GM21515 (cell line): ENCODE measurements around the gene RER1.

Experiments
- ATAC-seq: cut with Tn5 transposase; IDR thresholded peaks from one replicate; pipeline ENCODE4 v1.9.1; 2021; ENCODE audit not compliant: unreplicated experiment

The RER1 gene

DNA sequence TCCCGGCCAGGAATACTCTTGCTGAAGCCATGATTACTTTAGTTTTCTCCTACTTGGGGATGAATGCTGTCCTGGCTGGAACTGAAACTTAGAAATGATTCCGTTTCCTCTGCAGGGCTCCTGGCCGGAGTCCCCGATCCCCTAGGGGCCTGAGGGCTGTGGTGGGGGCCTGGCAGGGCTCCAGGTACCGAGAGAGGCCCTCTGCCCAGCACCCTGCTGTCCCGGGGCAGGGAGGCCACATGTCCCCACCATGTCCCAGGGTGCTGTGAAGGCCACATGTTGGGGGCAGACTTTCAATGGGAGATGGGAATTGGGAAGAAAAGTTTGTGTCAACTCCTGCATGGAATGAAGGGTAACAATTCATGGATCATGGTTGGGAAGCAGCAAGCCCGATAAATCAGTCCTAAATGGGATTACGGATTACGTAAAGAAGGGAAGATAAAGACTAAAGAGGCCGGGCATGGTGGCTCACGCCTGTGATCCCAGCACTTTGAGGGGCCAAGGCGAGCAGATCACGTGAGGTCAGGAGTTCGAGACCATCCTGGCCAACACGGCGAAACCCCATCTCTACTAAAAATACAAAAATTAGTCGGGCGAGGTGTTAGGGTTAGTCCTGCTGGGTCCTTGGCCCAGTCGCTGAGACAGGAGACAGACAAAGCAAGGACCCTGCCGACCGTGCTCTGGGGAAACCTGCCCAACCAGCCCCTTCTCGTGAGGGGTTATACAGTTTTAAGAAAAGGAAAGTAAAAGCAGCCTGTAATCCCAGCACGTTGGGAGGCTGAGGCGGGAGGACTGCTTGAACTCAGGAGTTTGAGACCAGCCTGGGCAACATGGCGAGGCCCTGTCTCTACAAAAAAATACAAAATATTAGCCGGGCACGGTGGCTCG lies 37.8 kb upstream of the RER1 start:
- ATAC-seq: no peak

DNA sequence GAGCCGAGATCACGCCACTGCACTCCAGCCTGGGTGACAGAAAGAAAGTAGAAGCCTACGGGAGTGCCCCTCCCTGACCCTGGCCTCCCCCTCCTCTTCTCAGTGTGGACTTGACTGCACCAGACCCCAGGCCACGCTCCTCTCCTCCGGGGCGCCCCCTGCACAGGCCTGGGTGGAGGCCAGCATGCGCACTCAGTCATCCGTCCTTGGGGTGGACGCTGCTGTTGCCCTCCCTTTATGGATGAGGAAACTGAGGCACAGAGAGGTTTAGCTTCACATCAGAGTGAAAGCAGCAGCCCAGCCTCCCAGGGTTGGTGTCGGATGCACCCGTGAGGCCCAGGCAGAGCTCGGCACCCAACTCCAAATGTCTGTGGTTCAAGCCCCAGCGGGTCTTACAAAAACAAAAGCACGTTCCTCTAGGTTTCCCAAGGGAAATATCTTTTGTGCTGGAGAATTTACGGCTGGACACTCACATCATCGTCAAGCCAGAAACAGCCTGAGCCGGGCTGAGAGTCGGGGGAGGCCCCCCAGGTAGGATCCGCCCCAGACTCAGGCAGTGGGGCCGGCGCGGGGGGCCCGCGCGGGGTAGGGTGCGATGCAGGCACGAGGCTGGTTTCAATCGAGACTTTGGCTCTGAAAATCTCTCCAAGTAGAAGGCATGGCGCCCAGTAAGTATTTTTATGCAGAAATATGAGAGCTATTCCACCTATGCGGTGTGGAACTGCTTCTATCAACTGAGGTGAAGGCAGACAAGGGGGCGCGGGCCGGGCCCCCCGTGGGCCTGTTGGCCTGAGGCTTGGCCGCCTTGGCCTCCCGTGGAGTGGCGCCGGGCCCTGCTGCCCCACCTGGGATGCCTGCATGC lies 36.9 kb upstream of the RER1 start:
- no peak for ATAC-seq

DNA sequence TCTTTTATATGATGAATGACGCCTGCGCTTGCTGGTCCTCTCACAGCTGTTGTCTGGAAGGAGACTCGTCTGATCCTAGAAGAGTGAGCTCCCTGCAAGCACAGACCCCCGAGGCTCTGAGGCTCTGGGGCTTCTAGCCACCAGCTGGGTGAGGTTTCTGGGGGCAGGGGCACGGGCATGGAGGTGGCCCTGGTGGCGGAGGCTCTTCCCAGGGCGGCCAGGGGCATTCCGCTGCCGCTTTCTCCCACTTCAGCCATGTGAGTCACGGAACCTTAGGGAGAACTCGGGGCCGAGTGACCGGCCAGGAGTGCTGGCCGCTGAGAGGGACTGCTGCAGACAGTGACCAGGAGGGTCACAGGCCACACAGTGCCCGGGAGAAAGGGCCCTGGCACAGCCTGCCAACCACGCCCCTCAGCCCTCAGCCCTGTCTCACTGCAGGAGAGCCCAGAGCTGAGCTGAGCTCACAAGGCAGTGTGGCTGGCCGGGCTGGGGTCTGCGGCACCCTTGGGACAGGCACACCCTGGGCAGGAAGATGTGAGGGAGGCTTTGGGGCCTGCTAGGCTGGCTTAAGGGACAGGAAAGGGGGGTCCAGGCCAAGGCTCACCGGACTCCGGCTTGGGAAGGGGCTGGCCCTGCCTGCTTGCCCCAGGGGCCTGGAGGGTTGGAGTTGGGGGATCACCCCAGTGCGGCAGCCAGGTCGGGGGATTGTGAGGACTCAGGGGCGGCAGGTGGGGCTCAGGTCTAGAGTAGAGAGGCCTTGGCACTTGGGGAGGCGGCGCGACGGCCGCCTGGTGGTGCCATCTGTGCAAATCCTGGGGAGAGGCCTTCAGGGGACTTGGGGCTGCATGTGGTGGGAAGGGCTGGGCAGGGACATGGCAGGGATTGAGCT lies 36.0 kb upstream of the RER1 start:
- no peak for ATAC-seq

DNA sequence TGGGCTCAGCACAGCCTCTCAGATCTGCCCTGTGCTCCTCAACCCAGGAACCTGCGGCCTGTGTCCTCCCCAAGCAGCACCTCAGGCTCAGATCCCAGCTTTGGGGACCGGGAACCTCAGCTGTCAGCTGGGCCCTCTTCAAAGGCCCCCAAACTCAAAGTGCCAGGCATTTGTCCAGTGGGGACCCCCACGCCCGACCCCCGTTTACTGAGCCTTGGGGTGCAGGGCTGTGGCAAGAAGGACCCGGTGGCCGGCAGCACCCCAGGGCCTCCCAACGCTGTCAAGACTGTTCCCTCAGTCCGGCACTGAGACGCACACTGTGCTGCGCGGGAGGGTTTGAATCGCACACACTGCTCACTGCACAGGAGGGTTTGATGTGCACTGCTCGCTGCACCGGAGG lies 35.2 kb upstream of the RER1 start:
- no peak for ATAC-seq

DNA sequence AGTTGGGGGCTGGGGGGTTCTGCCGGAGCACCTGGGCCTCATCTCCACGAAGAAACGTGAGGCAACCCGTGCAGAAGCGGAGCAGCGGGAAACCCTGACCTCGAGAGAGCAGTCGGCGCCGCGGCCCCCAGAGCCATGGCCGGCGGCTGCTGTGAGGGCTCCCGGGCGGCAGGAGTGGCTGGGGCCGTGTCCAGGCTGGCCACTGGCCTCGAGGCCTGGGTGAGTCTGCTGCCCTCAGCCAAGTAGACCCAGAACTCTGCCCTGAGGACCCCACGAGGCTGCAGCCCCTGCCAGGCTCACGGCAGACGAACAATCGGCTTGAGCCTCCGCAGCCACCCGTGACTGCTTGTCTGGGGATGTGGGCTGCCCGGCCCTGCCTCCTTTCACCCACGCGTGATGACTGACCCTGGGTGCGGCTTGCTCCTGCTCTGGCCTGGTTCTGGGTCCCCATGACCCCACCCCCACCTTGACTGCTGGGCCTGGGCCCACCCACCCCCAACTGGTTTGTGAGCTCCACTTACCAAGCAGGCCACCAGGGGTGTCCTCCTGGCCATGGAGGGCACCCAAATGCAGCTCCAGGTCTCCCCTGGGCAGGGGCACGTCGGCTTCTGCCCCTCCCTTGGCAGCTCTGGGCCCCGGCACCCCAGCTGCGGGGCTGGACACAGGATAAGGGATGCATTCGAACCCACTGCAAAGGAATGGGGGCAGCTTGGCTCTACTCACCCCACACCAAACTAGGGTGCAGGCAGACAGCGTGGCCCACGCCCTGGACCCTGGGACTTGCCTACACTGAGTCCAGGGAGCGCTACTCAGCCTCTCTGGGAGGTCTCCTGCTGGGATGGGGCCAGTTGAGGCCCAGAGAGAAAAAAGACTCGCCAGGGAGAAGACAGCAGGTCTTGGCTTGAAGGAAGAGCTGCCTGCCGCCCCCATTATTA lies 34.5 kb upstream of the RER1 start:
- ATAC-seq: no peak

DNA sequence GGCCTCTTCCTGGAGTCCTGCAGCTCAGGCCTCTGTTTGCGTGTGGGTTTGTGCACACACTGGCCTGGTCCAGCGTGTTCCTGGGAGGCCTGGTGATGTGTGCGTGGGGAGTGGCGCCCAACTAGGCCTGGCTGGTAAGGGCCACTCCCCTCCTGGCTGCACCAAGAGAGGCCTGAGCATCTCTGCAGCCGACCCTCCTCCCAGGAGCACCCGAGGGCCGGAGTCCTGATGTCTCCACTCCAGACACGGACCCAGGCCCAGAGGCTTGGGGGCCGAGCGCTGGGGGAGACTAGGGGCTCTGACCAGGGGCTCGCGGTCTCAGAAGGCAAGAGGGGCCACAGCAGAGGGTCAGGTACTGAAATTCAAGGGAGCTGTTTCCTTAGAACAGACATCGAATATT lies 33.6 kb upstream of the RER1 start:
- ATAC-seq: no peak

DNA sequence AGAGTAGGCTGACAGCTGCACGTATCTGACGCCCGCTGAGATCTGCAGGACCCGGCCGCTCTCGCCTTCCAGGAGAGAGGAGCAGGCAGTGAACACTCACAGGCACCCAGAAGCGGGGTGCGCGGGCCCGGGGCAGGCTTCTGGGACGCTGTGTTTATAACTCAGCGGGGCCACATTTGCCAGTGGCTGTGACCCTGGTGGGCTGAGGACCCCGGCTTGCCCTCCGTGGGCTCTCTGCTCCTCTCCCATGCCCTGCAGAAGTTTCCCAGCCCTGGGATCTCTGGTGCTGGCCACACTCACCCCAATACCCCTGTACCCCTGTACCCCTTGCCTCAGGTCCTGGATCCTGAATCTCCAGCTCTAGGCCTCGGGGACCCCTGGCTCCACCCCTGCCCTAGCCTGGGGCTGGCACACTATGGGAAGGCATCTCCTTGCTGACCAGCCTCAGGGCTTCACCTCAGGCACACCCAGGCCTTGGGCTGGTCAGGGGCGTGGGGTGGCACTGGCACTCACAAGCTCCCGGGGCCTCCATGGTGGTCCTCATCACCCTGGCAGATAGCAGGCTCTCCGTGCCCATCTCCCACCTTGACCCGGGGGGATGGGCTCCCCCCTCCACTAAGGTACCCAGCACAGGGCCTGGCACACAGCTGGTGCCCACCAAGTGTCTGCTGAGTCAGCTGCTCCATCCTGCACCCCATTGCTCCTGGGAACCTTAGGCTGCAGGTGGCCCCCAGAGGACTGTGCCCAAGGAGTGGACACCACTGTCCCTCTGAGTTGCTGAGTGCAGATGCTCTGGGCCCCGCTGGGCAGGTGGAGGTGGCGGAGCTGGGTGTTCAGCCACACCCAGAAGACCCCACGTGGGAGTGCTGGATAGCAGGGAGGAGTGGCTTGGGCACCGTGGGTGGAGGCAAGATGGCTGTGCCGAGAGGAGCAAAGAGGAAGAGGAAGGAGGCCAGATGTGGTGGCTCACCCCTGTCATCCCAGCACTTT lies 32.7 kb upstream of the RER1 start:
- ATAC-seq: no peak

DNA sequence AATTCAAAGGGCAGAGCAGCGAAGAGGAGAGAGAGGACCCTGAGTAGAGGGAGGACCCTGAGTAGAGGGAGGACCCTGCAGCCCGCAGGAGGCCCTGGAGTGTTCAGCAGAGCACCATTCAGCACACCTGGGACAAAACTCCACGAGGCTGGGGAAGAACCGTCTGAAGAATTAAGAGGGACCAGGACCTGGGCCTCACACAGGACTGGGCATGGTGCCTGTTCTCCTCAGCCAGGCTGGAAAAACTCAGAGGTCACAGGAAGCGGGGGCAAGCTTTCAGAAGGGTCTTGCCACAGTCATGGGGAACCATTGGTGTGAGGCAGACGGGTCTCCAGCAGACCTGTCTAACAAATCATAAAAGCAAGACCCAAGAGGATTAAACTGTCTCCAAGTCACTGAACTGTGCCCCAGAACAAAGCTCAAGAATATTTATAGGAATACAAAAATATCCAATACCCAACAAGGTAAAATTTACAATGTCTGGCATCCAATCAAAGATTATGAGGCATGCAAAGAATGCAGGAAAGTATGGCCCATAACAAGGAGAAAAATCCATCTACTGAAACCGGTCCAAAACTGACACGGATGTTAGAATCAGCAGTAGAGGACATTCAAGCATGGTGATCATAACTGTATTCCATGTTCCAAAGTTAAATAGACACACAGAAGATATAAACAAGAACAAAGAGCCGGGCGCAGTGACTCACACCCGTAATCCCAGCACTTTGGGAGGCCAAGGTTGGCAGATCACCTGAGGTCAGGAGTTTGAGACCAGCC lies 30.9 kb upstream of the RER1 start:
- no peak for ATAC-seq

DNA sequence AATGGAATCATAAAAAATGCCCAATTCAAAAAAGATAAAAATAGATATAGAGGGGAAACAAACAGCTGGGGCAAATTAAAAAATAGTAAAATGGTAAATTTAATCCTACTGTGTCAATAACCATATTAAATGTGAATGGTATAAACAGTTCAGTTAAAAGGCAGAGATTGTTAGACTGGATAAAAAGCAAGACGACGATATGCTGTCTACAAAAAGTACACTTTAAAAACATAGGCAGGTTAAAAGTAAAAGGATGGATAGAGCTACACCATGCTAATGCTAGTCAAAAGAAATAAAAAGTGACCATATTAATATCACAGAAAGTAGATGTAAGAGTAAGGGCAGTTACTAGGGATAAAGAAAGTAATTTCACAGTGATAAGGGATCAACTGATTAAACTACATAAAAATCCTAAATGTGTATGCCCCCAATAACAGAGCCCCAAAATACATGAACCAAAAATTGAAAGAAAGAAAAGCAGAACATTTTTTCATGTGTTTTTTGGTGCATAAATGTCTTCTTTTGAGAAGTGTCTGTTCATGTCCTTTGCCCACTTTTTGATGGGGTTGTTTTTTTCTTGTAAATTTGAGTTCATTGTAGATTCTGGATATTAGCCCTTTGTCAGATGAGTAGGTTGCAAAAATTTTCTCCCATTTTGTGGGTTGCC lies 27.7 kb upstream of the RER1 start:
- no peak for ATAC-seq

DNA sequence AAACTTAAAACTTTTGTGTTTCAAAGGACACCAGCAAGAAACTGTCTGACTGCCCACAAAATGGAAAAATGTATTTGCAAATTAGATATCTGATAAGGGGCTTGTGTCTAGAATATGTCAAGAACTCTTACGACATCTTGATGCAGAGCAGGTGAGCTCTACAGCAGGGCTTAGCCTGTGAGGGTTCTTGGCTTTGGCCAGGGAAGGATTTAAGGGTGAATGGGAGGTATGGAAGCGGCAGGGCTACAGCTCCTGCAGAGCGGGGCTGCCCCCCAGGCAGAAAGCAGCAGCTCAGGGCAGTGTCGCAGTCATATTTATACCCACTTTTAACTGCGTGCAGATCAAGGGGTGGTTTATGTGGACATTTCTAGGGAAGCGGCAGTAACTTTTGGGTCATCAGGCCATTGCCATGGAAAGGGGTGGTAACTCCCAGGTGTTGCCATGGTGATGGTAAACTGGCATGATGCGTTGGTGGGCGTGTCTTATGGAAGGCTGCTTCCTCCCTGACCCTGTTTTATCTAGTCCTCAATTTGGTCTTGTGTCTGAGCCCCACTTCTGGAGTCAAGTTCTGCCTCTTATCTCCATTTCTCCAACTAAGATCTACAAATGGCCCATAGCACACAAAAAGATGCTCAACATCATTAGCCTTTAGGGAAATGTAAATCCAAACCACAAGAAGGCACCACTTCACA lies 23.4 kb upstream of the RER1 start:
- ATAC-seq: no peak

DNA sequence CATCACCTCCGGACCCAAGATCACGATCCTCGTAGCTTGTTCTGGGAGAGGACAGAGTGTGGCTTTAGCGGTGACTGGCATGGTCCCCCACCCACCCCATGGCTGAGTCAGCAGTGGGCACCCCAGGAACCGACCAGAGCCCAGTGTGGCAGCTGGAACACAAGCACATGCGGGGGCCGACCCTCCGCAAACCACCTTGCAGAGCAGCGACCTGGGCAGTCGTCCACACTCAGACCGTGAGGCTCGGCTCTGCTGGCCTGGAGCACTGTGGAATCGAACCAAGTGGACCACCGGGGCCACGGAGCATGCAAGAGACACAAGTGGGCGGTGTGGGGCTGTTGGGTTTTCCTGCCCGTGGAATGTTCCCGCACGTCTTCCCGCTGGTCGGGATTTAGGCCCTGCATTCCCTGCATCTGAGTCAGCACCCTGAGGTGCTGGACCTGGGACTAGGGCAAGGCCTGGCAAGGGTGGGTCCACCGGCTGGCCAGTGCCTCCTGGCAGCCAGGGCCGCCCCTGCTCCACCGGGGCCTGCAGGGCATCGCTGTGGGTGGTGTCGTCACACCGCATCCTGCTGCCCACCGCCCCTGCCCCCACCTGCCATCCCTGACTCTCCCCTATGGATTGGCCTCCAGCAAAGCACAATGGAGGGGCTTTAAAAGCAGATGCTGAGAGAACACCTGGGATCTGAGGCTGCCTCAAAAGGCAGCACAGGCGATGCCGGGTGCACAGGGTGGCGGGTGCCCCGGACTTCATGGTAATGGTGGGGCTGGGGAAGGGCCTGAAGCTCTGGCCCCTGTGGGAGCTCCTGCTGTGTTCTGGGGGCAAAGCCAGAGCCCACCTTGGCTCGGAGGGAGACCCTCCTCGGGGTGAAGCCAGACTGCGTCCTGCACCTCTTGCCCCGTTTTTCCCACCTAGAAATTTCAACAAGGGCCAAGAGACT lies 18.8 kb upstream of the RER1 start:
- no peak for ATAC-seq

DNA sequence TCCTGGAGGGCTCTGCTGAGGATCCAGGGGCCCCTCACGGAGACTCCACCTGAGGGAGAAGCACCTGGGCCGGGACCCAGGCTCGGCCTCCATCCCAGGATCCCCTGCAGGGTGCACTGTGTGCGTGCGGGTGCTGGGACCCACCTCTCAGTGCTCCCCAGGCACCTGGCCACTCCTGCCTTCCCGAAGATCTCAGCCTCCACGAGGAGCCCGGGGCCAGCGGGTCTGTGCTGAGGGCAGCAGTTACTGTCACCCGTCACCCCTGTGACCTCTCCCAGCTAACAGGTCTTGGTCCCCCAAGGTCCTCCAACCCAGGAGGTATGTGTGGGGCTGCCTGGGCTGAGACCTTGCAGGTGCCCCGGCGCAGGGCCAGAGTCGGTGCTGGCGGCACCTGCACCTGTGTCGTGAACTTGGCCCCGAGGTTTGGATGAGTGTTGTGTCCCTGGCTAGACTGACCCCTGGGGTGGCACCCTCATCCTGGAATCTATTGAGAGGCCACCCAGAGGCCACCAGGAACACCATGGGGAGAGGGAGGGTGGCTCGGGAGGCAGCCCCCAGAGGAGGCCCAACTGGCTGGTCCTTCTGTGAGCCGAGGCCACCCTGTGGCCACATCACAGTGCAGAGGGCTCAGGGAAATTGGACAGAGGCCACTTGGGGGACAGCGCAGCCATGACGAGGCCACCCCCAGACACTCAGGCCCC lies 17.9 kb upstream of the RER1 start:
- ATAC-seq: no peak

DNA sequence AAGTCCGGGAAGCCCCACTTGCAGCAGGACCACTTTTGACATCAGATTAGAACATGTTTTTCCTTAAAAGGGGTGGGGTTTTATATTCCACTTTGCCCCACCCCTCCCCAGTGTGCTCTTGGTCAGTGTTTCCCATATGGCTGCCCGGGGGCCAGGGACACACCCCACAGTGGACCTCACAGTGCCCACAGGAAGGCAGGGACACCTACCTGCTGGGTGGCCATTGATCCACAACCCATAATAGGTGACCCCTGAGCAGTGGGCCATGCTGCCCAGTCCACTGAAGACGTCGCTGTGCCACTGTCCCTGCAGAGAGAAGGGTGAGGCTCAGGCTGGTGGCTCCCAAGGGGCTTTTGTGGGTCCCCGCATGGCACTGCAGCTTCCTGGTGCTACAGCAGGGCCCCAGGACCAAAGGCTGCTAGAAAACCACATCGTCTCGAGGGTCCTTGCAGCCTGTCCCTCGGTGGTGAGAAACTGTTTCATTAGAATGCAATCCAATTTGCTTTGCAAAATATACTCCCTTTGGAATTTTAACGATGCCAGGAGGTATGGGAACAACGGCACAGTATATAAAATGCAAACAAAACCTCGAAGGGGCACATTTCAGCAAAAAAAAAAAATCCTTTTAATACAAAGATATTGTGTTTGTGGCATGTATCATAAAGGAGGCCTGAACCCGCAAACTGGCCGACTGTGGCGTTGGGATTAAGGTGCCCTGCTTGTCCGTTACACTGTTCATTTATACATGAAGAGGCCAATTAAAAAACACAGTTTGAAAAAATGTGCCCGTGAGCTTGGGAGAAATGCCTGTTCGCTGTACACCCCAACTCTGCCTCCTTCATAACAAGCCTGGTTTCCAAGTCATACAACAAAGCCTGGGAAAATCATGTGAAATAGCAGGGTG lies 17.1 kb upstream of the RER1 start:
- no peak for ATAC-seq

DNA sequence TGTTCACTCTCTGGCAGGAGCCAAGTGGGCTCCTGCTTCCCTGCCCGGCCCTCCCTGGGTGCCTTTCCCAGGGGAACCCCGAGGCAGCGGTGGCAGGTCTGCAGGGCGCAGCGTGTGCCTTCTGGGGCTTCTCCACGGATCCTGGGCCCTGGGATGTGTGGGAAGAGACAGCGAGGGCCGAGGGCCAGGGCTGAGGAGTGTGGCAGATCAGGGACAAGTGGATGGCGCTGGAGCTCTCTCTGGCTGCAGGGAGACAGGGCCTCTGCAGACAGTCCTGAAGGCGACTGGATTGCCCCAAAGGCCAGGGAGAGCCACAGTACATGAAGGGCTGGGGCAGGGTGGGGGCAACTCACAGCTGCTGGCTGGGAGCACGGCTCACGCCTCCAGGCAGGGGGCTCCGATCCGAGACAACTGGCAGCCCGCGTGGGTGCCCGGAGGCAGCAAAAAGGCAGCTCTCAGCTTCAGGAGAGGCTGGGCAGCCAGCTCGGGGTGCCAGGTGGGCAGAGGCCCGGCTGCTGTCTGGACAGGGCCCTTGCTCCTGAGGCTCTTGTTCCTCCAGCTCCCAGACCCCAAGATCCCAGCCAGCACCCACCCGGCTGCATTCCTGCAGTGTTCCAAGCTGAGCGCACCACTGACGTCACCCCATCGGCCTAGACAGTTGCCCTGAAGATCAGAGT lies 16.3 kb upstream of the RER1 start:
- no peak for ATAC-seq
